HepG2 (cell line): ENCODE data around the gene MYO1C. TPM values are rescaled to one million over a fixed set of nuclear protein-coding genes. Genes with fewer than 3 reads are reported as not detected.
A peak's percentile ranks its signal among the peaks of the same experiment; 100 is the strongest.

ENCODE experiments used
- BCL6 ChIP-seq: IDR thresholded peaks from 2 replicates; pipeline ENCODE4 v1.6.1; 2016; ENCODE audit warnings: missing genetic modification reagents, missing compliant biosample characterization
- BHLHE40 ChIP-seq: IDR thresholded peaks from 2 replicates; pipeline ENCODE4 v1.6.1; 2011; ENCODE audit warnings: low read length, improper control_type of control experiment
- DMAP1 ChIP-seq: IDR thresholded peaks from 2 replicates; pipeline ENCODE4 v1.6.1; 2016
- E2F5 ChIP-seq: sonication (generic); formaldehyde crosslinking; conservative IDR thresholded peaks from 2 replicates; pipeline ENCODE4 v1.4.0; 2020; ENCODE audit warnings: missing genetic modification reagents
- FIP1L1 ChIP-seq: fragments of 200-400 bp; formaldehyde crosslinking; IDR thresholded peaks from 2 replicates; pipeline ENCODE4 v1.6.1; 2018; ENCODE audit warnings: low read depth, mild to moderate bottlenecking, low read length, moderate library complexity, borderline replicate concordance; ENCODE audit not compliant: insufficient read depth
- HDAC1 ChIP-seq: sonication (generic); formaldehyde crosslinking; IDR thresholded peaks from 2 replicates; pipeline ENCODE4 v1.5.1; 2020; ENCODE audit warnings: mild to moderate bottlenecking, missing genetic modification reagents
- HIVEP1 ChIP-seq: sonication (generic); formaldehyde crosslinking; IDR thresholded peaks from 2 replicates; pipeline ENCODE4 v1.4.0; 2020; ENCODE audit warnings: mild to moderate bottlenecking, missing genetic modification reagents
- HNRNPL ChIP-seq: fragments of 200-400 bp; formaldehyde crosslinking; IDR thresholded peaks from 2 replicates; pipeline ENCODE4 v1.6.1; 2017; ENCODE audit warnings: mild to moderate bottlenecking, low read depth, low read length
- HOXA5 ChIP-seq: sonication (generic); formaldehyde crosslinking; IDR thresholded peaks from 2 replicates; pipeline ENCODE4 v1.4.0; 2020; ENCODE audit warnings: missing genetic modification reagents
- MEIS1 ChIP-seq: sonication (generic); formaldehyde crosslinking; IDR thresholded peaks from 2 replicates; pipeline ENCODE4 v1.9.0; 2021; ENCODE audit warnings: mild to moderate bottlenecking, missing genetic modification reagents, moderate library complexity, borderline replicate concordance
- NFKB2 ChIP-seq: sonication (generic); formaldehyde crosslinking; IDR thresholded peaks from 2 replicates; pipeline ENCODE4 v1.4.0; 2020; ENCODE audit warnings: missing genetic modification reagents, borderline replicate concordance
- SOX5 ChIP-seq: IDR thresholded peaks from 2 replicates; pipeline ENCODE4 v1.6.1; 2016; ENCODE audit warnings: borderline replicate concordance
- TBX3 ChIP-seq: fragments of 450-650 bp; IDR thresholded peaks from 2 replicates; pipeline ENCODE4 v1.6.1; 2017; ENCODE audit warnings: antibody characterized with exemption, mild to moderate bottlenecking, inconsistent platforms, borderline replicate concordance
- ZNF333 ChIP-seq: sonication (generic); formaldehyde crosslinking; IDR thresholded peaks from 2 replicates; pipeline ENCODE4 v1.4.0; 2020; ENCODE audit warnings: mild to moderate bottlenecking, missing genetic modification reagents, borderline replicate concordance
- ZNF512B ChIP-seq: sonication (generic); formaldehyde crosslinking; IDR thresholded peaks from 2 replicates; pipeline ENCODE4 v1.5.1; 2020; ENCODE audit warnings: missing genetic modification reagents, mild to moderate bottlenecking, borderline replicate concordance
- ZNF761 ChIP-seq: sonication (generic); formaldehyde crosslinking; conservative IDR thresholded peaks from 2 replicates; pipeline ENCODE4 v1.4.0; 2020; ENCODE audit warnings: mild to moderate bottlenecking, missing genetic modification reagents
- ZNF878 ChIP-seq: sonication (generic); formaldehyde crosslinking; IDR thresholded peaks from 2 replicates; pipeline ENCODE4 v1.8.1; 2023; ENCODE audit warnings: mild to moderate bottlenecking, missing genetic modification reagents, moderate library complexity
- polyA plus RNA-seq, 8 experiments: library from polyadenylated mRNA; depleted of rRNA in 3 of 8; stranded (reverse) in 7 of 8; unstranded in 1 of 8; fragments of >200 nt; fragmentation: Illumina TruSeq in 4 of 8; extraction: Trizol in 4 of 8; gene quantifications; 2 replicates each; pipeline versions ENCODE4 v1.2.1 to v1.2.3, GENCODE V29; 2011 to 2016; ENCODE audit warnings: low read depth in 4 of 8, missing spikeins in 1 of 8, mixed read lengths in 1 of 8; ENCODE audit not compliant: insufficient read depth in 1 of 8
- total RNA-seq, 5 experiments: library from RNA; depleted of rRNA; stranded (reverse); fragments of >200 nt; fragmentation: Illumina TruSeq; extraction: Trizol; gene quantifications; 2 replicates each; pipeline ENCODE4 v1.2.3, GENCODE V29; 2016; ENCODE audit warnings: low read depth in 1 of 5
- TF ChIP-seq, protein P1 (sequence below): sonication (generic); formaldehyde crosslinking; IDR thresholded peaks from 2 replicates; pipeline ENCODE4 v1.5.1; 2020; ENCODE audit warnings: missing genetic modification reagents, mild to moderate bottlenecking, borderline replicate concordance
- TF ChIP-seq, protein P2 (sequence below), 2 experiments: fragments of 450-650 bp in 1 of 2; sonication (generic) in 1 of 2; formaldehyde crosslinking; IDR thresholded peaks; 2 replicates each; pipeline versions ENCODE4 v1.5.0 to v1.8.0; 2020 to 2022; ENCODE audit warnings: mild to moderate bottlenecking in 1 of 2, missing genetic modification reagents in 1 of 2

MYO1C gene
- total and polyA plus RNA-seq, 2 of the 13 experiments (the other 11 are each of a cell fraction or from before 2014, with no cell fraction given) = 22.7 to 40.8 TPM

DNA sequence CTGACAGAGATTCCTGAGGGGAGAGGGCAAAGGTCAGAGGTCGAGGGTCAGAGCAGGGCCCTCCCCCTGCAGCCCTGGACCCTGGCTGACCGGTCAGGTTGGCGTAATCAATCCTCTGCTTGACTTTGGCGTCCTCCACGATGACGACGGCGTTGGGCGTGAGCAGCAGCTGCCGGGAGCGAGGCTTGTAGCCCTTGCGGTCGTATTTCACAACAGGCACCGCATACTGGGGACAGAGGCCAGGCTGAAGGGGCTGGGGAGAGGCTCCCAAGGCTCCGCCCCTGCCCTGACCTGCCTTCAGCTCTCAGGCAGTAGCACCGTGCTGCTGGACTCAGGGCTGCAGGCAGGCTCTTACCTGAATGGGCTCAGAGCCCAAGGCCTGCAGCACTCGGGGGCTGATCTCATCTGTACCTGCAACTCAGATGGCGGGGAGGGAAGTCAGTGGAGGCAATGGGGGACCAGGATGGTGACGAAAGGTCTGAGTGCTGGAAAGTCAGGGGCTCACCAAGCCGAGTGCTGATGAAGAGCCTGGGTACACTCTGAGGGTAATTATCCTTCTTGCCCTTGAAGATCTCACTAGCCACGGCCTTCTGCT lies 24.5 kb downstream of the MYO1C start (continued):
- TF ChIP-seq, protein P1, sequence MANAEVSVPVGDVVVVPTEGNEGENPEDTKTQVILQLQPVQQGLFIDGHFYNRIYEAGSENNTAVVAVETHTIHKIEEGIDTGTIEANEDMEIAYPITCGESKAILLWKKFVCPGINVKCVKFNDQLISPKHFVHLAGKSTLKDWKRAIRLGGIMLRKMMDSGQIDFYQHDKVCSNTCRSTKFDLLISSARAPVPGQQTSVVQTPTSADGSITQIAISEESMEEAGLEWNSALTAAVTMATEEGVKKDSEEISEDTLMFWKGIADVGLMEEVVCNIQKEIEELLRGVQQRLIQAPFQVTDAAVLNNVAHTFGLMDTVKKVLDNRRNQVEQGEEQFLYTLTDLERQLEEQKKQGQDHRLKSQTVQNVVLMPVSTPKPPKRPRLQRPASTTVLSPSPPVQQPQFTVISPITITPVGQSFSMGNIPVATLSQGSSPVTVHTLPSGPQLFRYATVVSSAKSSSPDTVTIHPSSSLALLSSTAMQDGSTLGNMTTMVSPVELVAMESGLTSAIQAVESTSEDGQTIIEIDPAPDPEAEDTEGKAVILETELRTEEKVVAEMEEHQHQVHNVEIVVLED (CRISPR knock-in tag) = peak; percentile 70
- TF ChIP-seq SOX5 (peak; percentile 63), HDAC1 (CRISPR knock-in tag) (peak; percentile 92), BCL6 (CRISPR knock-in tag) (peak; percentile 57), HIVEP1 (CRISPR knock-in tag) (peak; percentile 83), DMAP1 (CRISPR knock-in tag) (0 out of 2 replicates have a peak, but pooled peaks have one; percentile 20), E2F5 (CRISPR knock-in tag) (no peak), HNRNPL (no peak), ZNF878 (CRISPR knock-in tag) (no peak), BHLHE40 (peak; percentile 52), HOXA5 (CRISPR knock-in tag) (peak; percentile 38; the same call in 1 of the 2 replicates), NFKB2 (CRISPR knock-in tag) (peak; percentile 31; the same call in 1 of the 2 replicates), ZNF761 (CRISPR knock-in tag) (0 out of 2 replicates have a peak, but pooled peaks have one; percentile 70), MEIS1 (CRISPR knock-in tag) (peak; percentile 78), ZNF333 (CRISPR knock-in tag) (no peak), ZNF512B (CRISPR knock-in tag) (no peak), FIP1L1 (no peak), TBX3 (peak; percentile 26; the same call in 1 of the 2 replicates)
- TF ChIP-seq, protein P2, sequence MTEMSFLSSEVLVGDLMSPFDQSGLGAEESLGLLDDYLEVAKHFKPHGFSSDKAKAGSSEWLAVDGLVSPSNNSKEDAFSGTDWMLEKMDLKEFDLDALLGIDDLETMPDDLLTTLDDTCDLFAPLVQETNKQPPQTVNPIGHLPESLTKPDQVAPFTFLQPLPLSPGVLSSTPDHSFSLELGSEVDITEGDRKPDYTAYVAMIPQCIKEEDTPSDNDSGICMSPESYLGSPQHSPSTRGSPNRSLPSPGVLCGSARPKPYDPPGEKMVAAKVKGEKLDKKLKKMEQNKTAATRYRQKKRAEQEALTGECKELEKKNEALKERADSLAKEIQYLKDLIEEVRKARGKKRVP (CRISPR knock-in tag; IDR thresholded peaks at IDR 0.05) = peak in 1 of 2 experiments; percentile 45; a peak in 1 of 4 replicates
